Esophagus muscularis mucosa (tissue), 3 donors: ENCODE data around the gene DDX56.

Source experiments
- CTCF ChIP-seq, 3 experiments: fragments of 200-600 bp in 2 of 3; fragments of 450-650 bp in 1 of 3; sonication (generic) in 2 of 3; IDR thresholded peaks; one replicate each; pipeline ENCODE4 v1.5.1; 2017 to 2019; ENCODE audit warnings: antibody characterized with exemption in 3 of 3, mild to moderate bottlenecking in 2 of 3, moderate library complexity in 1 of 3
- POLR2AphosphoS5 ChIP-seq, 2 donors: sonication (generic); formaldehyde crosslinking; IDR thresholded peaks; one replicate each; pipeline ENCODE4 v1.6.1; 2017; ENCODE audit warnings: antibody characterized with exemption in 2 of 2

GRCh38 chr7:44519546-44519945, 54.2 kb downstream of the DDX56 start:
- TF ChIP-seq CTCF (IDR thresholded peaks at IDR 0.05) (no peak), POLR2AphosphoS5 (IDR thresholded peaks at IDR 0.05) (no peak)
